Esophagus squamous epithelium (tissue), 5 donors: ENCODE results near the gene CNPY1. TPM values are rescaled to one million over a fixed set of nuclear protein-coding genes. Genes with fewer than 3 reads are reported as not detected.
A peak's percentile ranks its signal among the peaks of the same experiment; 100 is the strongest.

Experiments used
- DNase-seq: peaks from one replicate; lab custom pipeline; 2025; lab: John Stamatoyannopoulos, UW
- H3K27ac ChIP-seq, 4 donors: fragments of 200-600 bp; sonication (generic); one replicate each; pipeline ENCODE4 v1.5.1; 2016 to 2019; ENCODE audit warnings: mild to moderate bottlenecking in 1 of 4
- H3K27me3 ChIP-seq, 4 donors: fragments of 200-600 bp; sonication (generic); 1 replicate in 3 of 4; 2 replicates in 1 of 4; pipeline versions ENCODE4 v1.5.1 to v1.6.0; 2017 to 2021; ENCODE audit warnings: antibody characterized with exemption in 1 of 4
- H3K36me3 ChIP-seq, 3 donors: fragments of 200-600 bp; sonication (generic); one replicate each; pipeline ENCODE4 v1.5.1; 2016 to 2019
- H3K4me1 ChIP-seq, 3 donors: fragments of 200-600 bp; sonication (generic); one replicate each; pipeline ENCODE4 v1.5.1; 2017 to 2019
- H3K4me3 ChIP-seq, 4 donors: fragments of 200-600 bp; sonication (generic); 1 replicate in 3 of 4; 2 replicates in 1 of 4; pipeline ENCODE4 v1.5.1; 2016 to 2019; ENCODE audit warnings: mild to moderate bottlenecking in 2 of 4, moderate library complexity in 1 of 4
- H3K9me3 ChIP-seq, 3 donors: fragments of 200-600 bp; sonication (generic); one replicate each; pipeline ENCODE4 v1.5.1; 2016 to 2019
- CTCF ChIP-seq, 6 experiments: fragments of 450-650 bp in 4 of 6; fragments of 200-600 bp in 2 of 6; sonication (generic) in 2 of 6; IDR thresholded peaks; one replicate each; pipeline ENCODE4 v1.5.1; 2016 to 2019; ENCODE audit warnings: antibody characterized with exemption in 6 of 6, mild to moderate bottlenecking in 4 of 6, moderate library complexity in 4 of 6
- POLR2A ChIP-seq, 4 donors: fragments of 450-650 bp; IDR thresholded peaks; one replicate each; pipeline ENCODE4 v1.6.1; 2017; ENCODE audit warnings: antibody characterized with exemption in 4 of 4, mild to moderate bottlenecking in 4 of 4, moderate library complexity in 3 of 4
- WGBS, 2 donors: methylation state at CpG; one replicate each; pipeline ENCODE4 v1.1.5; 2018; 5-methylcytosine and 5-hydroxymethylcytosine counted together
- intact Hi-C: fragments of 100-400 bp; cut with DNase I; formaldehyde crosslinking; loops from one replicate; pipeline ENCODE4 v1.15.0; 2022
- total RNA-seq, 4 donors: library from RNA; depleted of rRNA; stranded (reverse); fragments of >200 nt; gene quantifications; one replicate each; pipeline ENCODE4 v1.1.0, GENCODE V29; 2016
- donor health status: DM: yes; HTN: yes; CAD: no.

Gene CNPY1
- total RNA-seq, 4 donors from 2014 or later = not detected

- Histone ChIP-seq H3K27me3 (peaks cover 10 to 100% (median 29%) of the 10 kb centered on the region in 4 donors), H3K27ac (no peak overlapping the region), H3K4me1 (peaks cover 0 to 10% (median 4%) of the 10 kb centered on the region in 3 donors), H3K9me3 (no peaks in the 10 kb centered on the region), H3K4me3 (peak overlapping the region in 1 of 4 donors; percentile 5), H3K36me3 (no peaks in the 10 kb centered on the region)
- TF ChIP-seq POLR2A (IDR thresholded peaks at IDR 0.05) (no peak), CTCF (IDR thresholded peaks at IDR 0.05) (no peak)
- no peak for DNase-seq
- intact Hi-C loops = no loop called here
- 7 to 25% methylated on average over 9 to 23 of the region's 68 CpGs for WGBS, 2 donors
Observed at GRCh38 chr7:155509725-155510551, 36.4 kb downstream of the CNPY1 start.

GRCh38 chr7:155509359-155509724 lies 37.0 kb downstream of the CNPY1 start:
- Histone ChIP-seq H3K27ac (no peak overlapping the region), H3K36me3 (no peaks in the 10 kb centered on the region), H3K27me3 (peaks cover 10 to 100% (median 29%) of the 10 kb centered on the region in 4 donors), H3K4me3 (no peak overlapping the region), H3K4me1 (peaks cover 0 to 10% (median 4%) of the 10 kb centered on the region in 3 donors), H3K9me3 (no peaks in the 10 kb centered on the region)
- TF ChIP-seq POLR2A (IDR thresholded peaks at IDR 0.05) (no peak), CTCF (IDR thresholded peaks at IDR 0.05) (no peak)
- intact Hi-C loops = no loop called here
- WGBS, 2 donors = 3 to 44% methylated on average over 10 to 11 of the region's 16 CpGs
- no peak for DNase-seq

- WGBS, 2 donors = 15 to 16% methylated on average over 29 of the region's 29 CpGs
- Histone ChIP-seq H3K27me3 (peaks cover 10 to 100% (median 29%) of the 10 kb centered on the region in 4 donors), H3K4me3 (no peak overlapping the region), H3K9me3 (no peaks in the 10 kb centered on the region), H3K4me1 (peaks cover 0 to 10% (median 4%) of the 10 kb centered on the region in 3 donors), H3K36me3 (no peaks in the 10 kb centered on the region), H3K27ac (no peak overlapping the region)
- no peak for TF ChIP-seq CTCF (IDR thresholded peaks at IDR 0.05)
- TF ChIP-seq POLR2A (IDR thresholded peaks at IDR 0.05) = no peak
- intact Hi-C loops = no loop called here
- no peak for DNase-seq
Observed at GRCh38 chr7:155508376-155509358, 37.7 kb downstream of the CNPY1 start.

GRCh38 chr7:155507576-155507975 lies 38.8 kb downstream of the CNPY1 start:
- WGBS, 2 donors = 6 to 16% methylated on average over 4 of the region's 4 CpGs
- no peak overlapping the region for H3K27ac ChIP-seq
- no peak overlapping the region for H3K4me3 ChIP-seq
- intact Hi-C loops = no loop called here
- H3K9me3 ChIP-seq = no peaks in the 10 kb centered on the region
- H3K4me1 ChIP-seq = peaks cover 0 to 10% (median 4%) of the 10 kb centered on the region in 3 donors
- no peaks in the 10 kb centered on the region for H3K36me3 ChIP-seq
- peaks cover 10 to 100% (median 32%) of the 10 kb centered on the region in 4 donors for H3K27me3 ChIP-seq
- no peak for DNase-seq
- TF ChIP-seq POLR2A (IDR thresholded peaks at IDR 0.05) (no peak), CTCF (IDR thresholded peaks at IDR 0.05) (no peak)
